GM20431 (cell line): Measurements from ENCODE around the gene KIAA0319L.
"Not testable (repeated sequence)": the region's sequence is repeated elsewhere in the genome, so short reads cannot be mapped to it uniquely, and the experiment has no call there.

Source experiments
- in situ Hi-C: fragments of 300-500 bp; cut with MseI, MboI; formaldehyde crosslinking; loops from one replicate; pipeline ENCODE4 v1.15.0; 2020; ENCODE audit warnings: low sequenced_read_pairs; ENCODE audit not compliant: unreplicated experiment

The KIAA0319L gene

DNA sequence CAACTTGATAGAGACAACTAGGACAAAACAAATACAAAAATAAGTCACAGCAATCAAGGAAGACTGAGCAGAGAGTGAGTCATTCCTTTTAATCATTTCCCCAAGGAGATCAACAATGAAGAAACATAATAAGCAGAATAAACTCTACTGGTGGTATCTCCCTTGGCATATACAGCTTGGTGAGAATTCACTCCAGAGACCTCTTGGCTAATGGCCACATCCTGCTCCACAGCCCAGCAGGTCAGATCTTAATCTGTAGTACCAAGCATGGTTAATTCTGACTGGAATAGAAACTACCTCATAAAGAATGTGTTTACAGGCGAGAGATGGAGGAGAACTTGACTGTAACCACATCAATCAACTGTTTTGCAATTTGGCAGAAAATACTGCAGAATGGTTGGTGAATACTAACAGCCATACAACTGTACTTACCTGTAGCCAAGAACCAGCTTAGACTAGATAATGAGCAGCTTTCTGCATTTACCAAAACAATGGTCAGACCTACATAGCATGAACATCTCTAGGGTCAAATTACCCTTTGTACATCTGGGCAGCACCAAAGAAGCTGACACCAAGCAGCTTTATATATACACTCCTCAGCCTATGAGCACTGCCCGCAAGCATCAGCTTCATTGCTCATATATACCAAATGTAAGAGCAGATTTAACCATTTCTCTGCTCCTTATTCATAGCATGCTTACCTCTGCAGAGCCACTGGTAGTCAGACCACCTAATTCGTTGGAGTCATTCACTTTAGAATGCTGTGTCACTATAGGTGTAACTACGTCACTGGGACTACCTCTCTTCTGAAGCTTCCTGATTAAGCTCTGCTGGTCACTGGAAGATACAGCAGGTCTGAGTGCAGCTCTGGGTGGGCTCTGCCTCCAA, 51.0 kb downstream of the KIAA0319L start:
- in situ Hi-C loops, result no loop called here

DNA sequence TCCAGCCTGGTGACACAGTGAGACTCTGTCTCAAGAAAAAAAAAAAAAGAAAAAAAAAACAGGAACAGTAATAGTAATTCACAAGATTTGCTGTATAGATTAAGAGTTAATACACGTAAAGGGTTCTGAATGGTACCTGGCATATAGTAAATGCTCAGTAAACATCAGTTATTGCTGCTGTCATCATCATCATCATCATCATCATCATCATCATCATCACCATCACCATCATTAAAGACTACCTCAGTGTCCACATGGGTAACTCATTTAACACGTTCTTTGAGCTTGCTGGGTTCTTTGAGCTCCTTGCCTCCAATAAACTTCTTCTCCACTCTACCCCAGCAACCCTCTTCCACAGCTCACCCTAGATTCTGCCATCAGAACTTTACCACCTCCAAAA, 55.0 kb downstream of the KIAA0319L start:
- in situ Hi-C loops, result no loop called here

DNA sequence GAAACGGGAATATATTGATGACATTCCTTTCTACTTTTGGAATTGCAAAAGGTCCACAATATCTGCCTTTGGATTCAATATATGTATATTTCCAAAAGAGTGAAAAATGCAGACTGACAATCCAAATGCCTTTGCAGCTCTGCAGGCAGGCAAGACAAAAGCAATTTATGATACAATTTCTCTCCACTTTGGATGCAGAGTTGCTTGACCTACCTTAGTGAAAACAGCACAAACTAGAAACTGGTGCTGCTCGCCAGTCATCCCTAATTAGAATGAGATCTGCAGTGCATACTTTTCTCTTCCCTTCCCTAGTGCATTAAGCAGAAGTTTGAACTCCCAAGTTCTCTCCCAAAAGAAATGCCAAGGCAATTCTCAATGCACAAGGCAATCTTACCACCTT, 56.8 kb downstream of the KIAA0319L start:
- in situ Hi-C loops, result no loop called here

- in situ Hi-C loops, result no loop called here
Measured at GRCh38 chr1:35499652-35500176, 57.5 kb downstream of the KIAA0319L start.

- in situ Hi-C loops, result no loop called here
Measured at GRCh38 chr1:35499231-35499630, 58.0 kb downstream of the KIAA0319L start.

DNA sequence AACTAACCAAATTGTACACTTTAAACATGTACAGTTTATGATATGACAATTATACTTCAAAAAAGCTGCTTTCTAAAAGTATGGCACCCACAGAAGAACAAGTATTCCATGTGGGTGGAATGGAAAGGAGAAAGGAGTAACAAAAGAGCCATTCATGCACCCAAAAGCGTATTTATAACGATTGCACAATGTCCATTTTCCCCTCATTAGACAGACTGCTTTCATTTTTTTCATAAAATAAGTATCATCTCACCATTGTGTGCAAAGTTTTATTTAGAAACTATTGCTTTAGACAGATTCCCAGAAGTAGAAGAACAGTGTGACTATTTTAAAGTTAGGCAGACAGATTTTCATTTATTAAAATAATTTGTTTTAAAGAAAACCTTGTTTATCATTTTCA, 59.6 kb downstream of the KIAA0319L start:
- in situ Hi-C loops, result no loop called here

- in situ Hi-C loops, result no loop called here
Measured at GRCh38 chr1:35490250-35490649, 67.0 kb downstream of the KIAA0319L start.

GRCh38 chr1:35488336-35488735, 68.9 kb downstream of the KIAA0319L start:
- in situ Hi-C loops, result no loop called here

- in situ Hi-C loops, result no loop called here
Measured at GRCh38 chr1:35486858-35487408, 70.3 kb downstream of the KIAA0319L start.

- in situ Hi-C loops, result no loop called here
Measured at GRCh38 chr1:35481229-35481628, 76.0 kb downstream of the KIAA0319L start.

DNA sequence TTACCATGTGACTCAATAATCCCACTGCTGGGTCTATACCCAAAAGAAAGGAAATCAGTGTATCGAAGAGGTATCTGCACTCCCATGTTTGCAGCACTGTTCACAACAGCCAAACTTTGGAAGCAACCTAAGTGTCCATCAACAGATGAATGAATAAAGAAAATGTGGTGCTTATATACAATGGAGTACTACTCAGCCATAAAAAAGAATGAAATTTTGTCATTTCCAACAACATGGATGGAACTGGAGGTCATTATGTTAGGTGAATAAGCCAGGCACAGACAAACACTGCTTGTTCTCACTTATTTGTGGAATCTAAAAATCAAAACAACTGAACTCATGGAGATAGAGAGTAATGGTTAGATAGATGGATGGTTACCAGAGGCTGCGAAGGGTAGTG, 79.3 kb downstream of the KIAA0319L start:
- in situ Hi-C loops, result no loop called here

- in situ Hi-C loops, result no loop called here
Measured at GRCh38 chr1:35475856-35476674, 81.1 kb downstream of the KIAA0319L start.

- in situ Hi-C loops, result no loop called here
Measured at GRCh38 chr1:35475356-35475755, 81.8 kb downstream of the KIAA0319L start.

- in situ Hi-C loops, result not testable (repeated sequence)
Measured at GRCh38 chr1:35473216-35473615, 84.0 kb downstream of the KIAA0319L start.

DNA sequence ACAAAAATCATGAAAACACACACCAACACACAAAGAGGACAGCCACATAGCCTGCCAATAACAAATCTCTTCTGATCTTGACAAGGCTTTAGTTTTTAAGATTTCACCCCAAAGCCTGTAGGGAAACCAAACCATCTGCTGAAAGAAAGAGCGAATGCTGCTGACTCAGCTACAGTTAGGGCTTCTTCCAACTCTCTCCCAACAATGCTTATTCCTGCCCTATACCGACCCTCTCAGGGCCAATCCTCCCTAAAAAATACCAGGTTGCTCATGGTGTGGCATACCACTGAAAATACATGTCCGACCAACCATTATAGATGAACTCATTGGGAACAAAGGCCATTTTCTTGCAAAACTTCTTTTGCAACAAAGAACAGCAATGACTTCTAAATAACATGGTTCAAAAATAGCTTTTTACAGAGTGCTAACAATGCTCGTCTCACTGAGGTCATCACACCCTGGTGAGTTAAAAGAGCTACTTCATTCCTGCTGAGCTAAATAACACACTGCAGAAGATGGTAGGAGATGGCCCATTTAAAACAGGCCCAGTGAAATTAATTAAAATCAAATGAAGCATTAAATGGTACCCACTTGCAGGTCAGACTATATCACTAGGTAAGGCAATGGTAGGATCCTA, 86.1 kb downstream of the KIAA0319L start:
- in situ Hi-C loops, result no loop called here

GRCh38 chr1:35466120-35466519, 91.1 kb downstream of the KIAA0319L start:
- in situ Hi-C loops, result no loop called here

DNA sequence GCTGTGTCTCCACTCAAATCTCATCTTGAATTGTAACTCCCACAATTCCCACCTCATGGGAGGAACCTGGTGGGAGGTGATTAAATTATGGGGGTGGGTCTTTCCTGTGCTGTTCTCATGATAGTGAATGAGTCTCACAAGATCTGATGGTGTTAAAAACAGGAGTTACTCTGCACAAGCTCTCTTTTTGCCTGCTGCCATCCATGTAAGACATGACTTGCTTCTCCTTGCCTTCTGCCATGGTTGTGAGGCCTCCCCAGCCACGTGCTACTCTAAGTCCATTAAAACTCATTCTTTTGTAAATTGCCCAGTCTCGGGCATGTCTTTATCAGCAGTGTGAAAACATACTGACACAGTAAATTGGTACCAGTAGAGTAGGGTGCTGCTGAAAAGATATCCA, 93.5 kb downstream of the KIAA0319L start:
- in situ Hi-C loops, result not testable (repeated sequence)

GRCh38 chr1:35463232-35463631, 94.0 kb downstream of the KIAA0319L start:
- in situ Hi-C loops, result no loop called here

GRCh38 chr1:35461966-35462651, 95.1 kb downstream of the KIAA0319L start:
- in situ Hi-C loops, result no loop called here

- in situ Hi-C loops, result no loop called here
Measured at GRCh38 chr1:35460796-35461195, 96.4 kb downstream of the KIAA0319L start.
